Type B pancreatic cell (in vitro differentiated cells): Measurements from ENCODE around the gene THRB. TPM values are rescaled to one million over a fixed set of nuclear protein-coding genes. Genes with fewer than 3 reads are reported as not detected.
A peak's percentile ranks its signal among the peaks of the same experiment; 100 is the strongest.

ENCODE experiments used
- DNase-seq: peaks from one replicate; pipeline ENCODE4 v3.0.0; 2021; ENCODE audit warnings: mixed read lengths; ENCODE audit not compliant: unreplicated experiment; ENCODE audit errors: extremely low spot score
- H3K27ac Mint-ChIP-seq: 2 replicates; pipeline ENCODE4 v1.8.0; 2021; ENCODE audit warnings: mild to moderate bottlenecking, mixed read lengths
- H3K27me3 Mint-ChIP-seq: 2 replicates; pipeline ENCODE4 v1.8.0; 2021; ENCODE audit warnings: mixed read lengths
- H3K36me3 Mint-ChIP-seq: 2 replicates; pipeline ENCODE4 v1.8.0; 2021; ENCODE audit warnings: mixed read lengths
- H3K4me1 Mint-ChIP-seq: one replicate; pipeline ENCODE4 v1.8.0; 2021; ENCODE audit warnings: mixed read lengths; ENCODE audit not compliant: unreplicated experiment
- H3K4me3 Mint-ChIP-seq: 2 replicates; pipeline ENCODE4 v1.8.0; 2021; ENCODE audit warnings: mild to moderate bottlenecking, mixed read lengths
- H3K9me3 Mint-ChIP-seq: 2 replicates; pipeline ENCODE4 v1.8.0; 2021; ENCODE audit warnings: mixed read lengths
- CTCF ChIP-seq: fragments of 200-600 bp; sonication (generic); conservative IDR thresholded peaks from 2 replicates; pipeline ENCODE4 v1.5.0; 2021; ENCODE audit warnings: antibody characterized with exemption, mild to moderate bottlenecking
- total RNA-seq: library from RNA; stranded (reverse); gene quantifications from 2 replicates; pipeline ENCODE4 v1.2.1, GENCODE V29; 2021; ENCODE audit warnings: low replicate concordance

THRB gene
- total RNA-seq, 1 donor from 2014 or later = 15.6 TPM

DNA sequence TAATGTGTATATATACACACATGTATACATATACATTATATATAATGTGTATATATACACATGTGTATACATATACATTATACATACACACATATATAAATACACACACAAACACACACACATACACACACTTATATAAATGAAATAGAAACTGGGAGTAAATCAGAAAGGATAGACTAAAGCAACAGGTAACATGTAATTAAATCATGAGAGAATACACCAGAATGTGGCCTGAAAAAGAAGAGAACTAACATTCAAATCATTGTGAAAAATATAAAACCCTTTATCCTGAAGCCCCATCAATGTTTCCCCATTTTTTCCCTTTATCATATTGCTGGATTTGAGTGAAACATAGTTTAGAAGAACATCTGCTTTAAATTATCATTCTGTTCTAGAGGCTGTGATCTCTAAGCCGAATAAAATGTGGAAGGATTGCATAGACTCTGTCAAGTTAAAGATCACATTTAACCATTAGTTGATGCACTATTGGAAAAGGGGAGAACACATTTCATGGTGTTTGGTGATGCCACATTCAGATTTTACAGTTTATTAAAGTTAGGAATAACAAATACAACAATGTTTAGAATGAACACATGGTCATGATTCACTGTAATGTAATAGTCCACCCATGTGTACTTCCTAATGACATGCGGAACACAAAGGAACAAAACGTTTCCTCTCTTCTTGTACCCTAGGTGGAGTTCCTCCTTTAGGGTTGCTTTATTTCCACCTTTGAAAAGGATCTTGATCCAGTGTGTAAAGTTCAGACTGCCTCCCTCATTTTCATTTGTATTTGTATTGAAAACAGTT is 12.5 kb upstream of the THRB start:
- peaks cover 9% of the 10 kb centered on the region for H3K4me1 Mint-ChIP-seq
- TF ChIP-seq CTCF = no peak
- peaks cover 5% of the 10 kb centered on the region for H3K9me3 Mint-ChIP-seq
- DNase-seq = no peak
- no peak overlapping the region for H3K4me3 Mint-ChIP-seq
- H3K36me3 Mint-ChIP-seq = no peaks in the 10 kb centered on the region
- H3K27me3 Mint-ChIP-seq = peaks cover 3% of the 10 kb centered on the region
- H3K27ac Mint-ChIP-seq = no peak overlapping the region

- H3K27me3 Mint-ChIP-seq = no peaks in the 10 kb centered on the region
- DNase-seq = no peak
- no peaks in the 10 kb centered on the region for H3K36me3 Mint-ChIP-seq
- peak overlapping the region; percentile 11 for H3K27ac Mint-ChIP-seq
- no peak for TF ChIP-seq CTCF
- H3K4me3 Mint-ChIP-seq = no peak overlapping the region
- peaks cover 9% of the 10 kb centered on the region for H3K4me1 Mint-ChIP-seq
- peaks cover 5% of the 10 kb centered on the region for H3K9me3 Mint-ChIP-seq
Observed at GRCh38 chr3:24505691-24506550, 11.3 kb upstream of the THRB start.

DNA sequence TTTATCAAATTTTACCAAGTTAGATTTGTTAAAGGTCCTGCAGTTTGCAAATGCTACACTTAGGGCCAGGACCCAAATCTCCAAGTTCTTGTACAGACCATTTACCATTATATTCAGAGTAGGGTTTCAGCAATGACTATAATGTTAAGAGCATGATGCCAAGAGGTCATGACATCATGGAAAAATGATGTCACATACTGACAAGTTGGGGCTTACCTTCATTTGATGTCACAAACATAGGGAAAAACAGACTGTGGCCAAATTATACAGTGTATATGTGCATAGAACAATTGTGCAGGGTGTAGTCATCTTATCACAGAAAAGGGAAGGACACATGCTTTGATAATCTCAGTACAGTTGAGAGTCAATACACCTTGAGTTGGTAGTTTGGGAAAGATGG is 10.1 kb upstream of the THRB start:
- Mint-ChIP-seq H3K9me3 (peaks cover 5% of the 10 kb centered on the region), H3K27me3 (no peaks in the 10 kb centered on the region), H3K36me3 (no peaks in the 10 kb centered on the region), H3K4me1 (peaks cover 9% of the 10 kb centered on the region), H3K4me3 (no peak overlapping the region), H3K27ac (no peak overlapping the region)
- no peak for DNase-seq
- TF ChIP-seq CTCF = no peak

GRCh38 chr3:24503616-24504113 is 9.0 kb upstream of the THRB start:
- no peak for TF ChIP-seq CTCF
- no peak for DNase-seq
- Mint-ChIP-seq H3K4me3 (no peak overlapping the region), H3K27me3 (peaks cover 2% of the 10 kb centered on the region), H3K9me3 (peaks cover 5% of the 10 kb centered on the region), H3K36me3 (no peaks in the 10 kb centered on the region), H3K27ac (no peak overlapping the region), H3K4me1 (peaks cover 9% of the 10 kb centered on the region)

DNA sequence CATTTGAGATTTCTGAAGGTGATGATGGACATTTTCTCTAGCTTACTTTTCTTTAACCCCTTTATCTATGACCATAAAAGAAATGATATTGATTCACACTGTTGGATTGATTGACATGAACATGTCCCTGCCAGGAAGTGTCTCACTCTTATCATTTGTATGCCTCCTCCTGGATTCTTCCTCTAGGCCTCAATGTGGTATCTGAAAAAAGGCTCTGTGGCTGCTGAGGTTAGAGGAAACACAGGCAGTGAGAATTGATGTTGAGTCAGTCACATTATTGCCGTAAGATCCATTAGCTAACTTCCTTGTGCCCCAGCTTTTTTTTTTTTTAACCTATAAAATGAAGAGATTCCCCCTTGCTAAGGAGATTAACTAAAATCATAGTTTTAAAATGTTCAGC is 8.0 kb upstream of the THRB start:
- H3K27ac Mint-ChIP-seq = no peak overlapping the region
- H3K36me3 Mint-ChIP-seq = no peaks in the 10 kb centered on the region
- no peak for TF ChIP-seq CTCF
- peaks cover 6% of the 10 kb centered on the region for H3K4me1 Mint-ChIP-seq
- no peak for DNase-seq
- H3K4me3 Mint-ChIP-seq = no peak overlapping the region
- peaks cover 5% of the 10 kb centered on the region for H3K9me3 Mint-ChIP-seq
- peaks cover 2% of the 10 kb centered on the region for H3K27me3 Mint-ChIP-seq
